Osteocyte (in vitro differentiated cells): ENCODE data around the gene TDRD1. TPM values are rescaled to one million over a fixed set of nuclear protein-coding genes. Genes with fewer than 3 reads are reported as not detected.

Experiments
- DNase-seq: peaks from one replicate; pipeline ENCODE4 v3.0.0; 2021; ENCODE audit warnings: mixed read lengths; ENCODE audit not compliant: unreplicated experiment; ENCODE audit errors: extremely low spot score
- H3K27ac Mint-ChIP-seq: one replicate; pipeline ENCODE4 v1.8.0; 2021; ENCODE audit warnings: mild to moderate bottlenecking, mixed read lengths; ENCODE audit not compliant: unreplicated experiment
- H3K27me3 Mint-ChIP-seq: one replicate; pipeline ENCODE4 v1.8.0; 2021; ENCODE audit warnings: mixed read lengths; ENCODE audit not compliant: unreplicated experiment
- H3K36me3 Mint-ChIP-seq: one replicate; pipeline ENCODE4 v1.8.0; 2021; ENCODE audit warnings: mixed read lengths; ENCODE audit not compliant: unreplicated experiment
- H3K4me1 Mint-ChIP-seq: one replicate; pipeline ENCODE4 v1.8.0; 2021; ENCODE audit warnings: mixed read lengths; ENCODE audit not compliant: unreplicated experiment
- H3K4me3 Mint-ChIP-seq: one replicate; pipeline ENCODE4 v1.8.0; 2021; ENCODE audit warnings: mild to moderate bottlenecking, moderate library complexity, mixed read lengths; ENCODE audit not compliant: unreplicated experiment
- H3K9me3 Mint-ChIP-seq: one replicate; pipeline ENCODE4 v1.8.0; 2021; ENCODE audit warnings: mixed read lengths; ENCODE audit not compliant: unreplicated experiment
- total RNA-seq: library from RNA; stranded (reverse); gene quantifications from 2 replicates; pipeline ENCODE4 v1.2.1, GENCODE V29; 2021
- TF ChIP-seq, protein P1 (sequence below): fragments of 200-600 bp; sonication (generic); IDR thresholded peaks from 2 replicates; pipeline ENCODE4 v1.5.0; 2021; ENCODE audit warnings: antibody characterized with exemption, mild to moderate bottlenecking, moderate library complexity

Gene TDRD1
- total RNA-seq, 1 donor from 2014 or later, result not detected

DNA sequence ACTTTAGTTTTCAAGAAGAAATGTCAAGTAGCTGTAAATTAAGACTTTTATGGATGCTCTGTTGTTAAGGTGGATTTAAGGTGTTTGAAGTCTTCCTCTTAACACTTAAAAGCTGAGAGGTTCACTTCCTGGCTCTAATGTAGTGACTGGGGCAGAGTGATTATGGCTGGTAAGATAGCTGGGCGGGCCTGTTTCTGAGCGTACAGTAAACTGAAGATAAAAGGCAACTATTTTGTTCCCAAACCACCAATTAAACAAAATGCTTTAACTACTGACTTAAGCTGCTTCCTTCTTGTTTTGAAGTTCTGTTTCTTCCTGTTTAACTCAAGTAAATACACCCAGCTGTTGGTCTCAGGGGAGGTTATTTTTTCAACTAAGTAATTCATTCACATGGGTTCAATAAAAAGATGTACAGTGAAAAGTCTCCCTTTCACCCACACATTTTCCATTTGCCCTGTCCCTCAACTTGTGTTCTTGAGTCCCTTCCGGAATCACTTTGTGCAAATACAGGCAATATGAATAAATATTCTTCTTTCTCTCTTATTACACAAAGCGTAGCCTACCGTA, 79.2 kb downstream of the TDRD1 start:
- peaks cover 5% of the 10 kb centered on the region for H3K4me1 Mint-ChIP-seq
- H3K27ac Mint-ChIP-seq, result no peak overlapping the region
- H3K27me3 Mint-ChIP-seq, result peaks cover 16% of the 10 kb centered on the region
- no peak overlapping the region for H3K4me3 Mint-ChIP-seq
- no peak for DNase-seq
- TF ChIP-seq, protein P1, sequence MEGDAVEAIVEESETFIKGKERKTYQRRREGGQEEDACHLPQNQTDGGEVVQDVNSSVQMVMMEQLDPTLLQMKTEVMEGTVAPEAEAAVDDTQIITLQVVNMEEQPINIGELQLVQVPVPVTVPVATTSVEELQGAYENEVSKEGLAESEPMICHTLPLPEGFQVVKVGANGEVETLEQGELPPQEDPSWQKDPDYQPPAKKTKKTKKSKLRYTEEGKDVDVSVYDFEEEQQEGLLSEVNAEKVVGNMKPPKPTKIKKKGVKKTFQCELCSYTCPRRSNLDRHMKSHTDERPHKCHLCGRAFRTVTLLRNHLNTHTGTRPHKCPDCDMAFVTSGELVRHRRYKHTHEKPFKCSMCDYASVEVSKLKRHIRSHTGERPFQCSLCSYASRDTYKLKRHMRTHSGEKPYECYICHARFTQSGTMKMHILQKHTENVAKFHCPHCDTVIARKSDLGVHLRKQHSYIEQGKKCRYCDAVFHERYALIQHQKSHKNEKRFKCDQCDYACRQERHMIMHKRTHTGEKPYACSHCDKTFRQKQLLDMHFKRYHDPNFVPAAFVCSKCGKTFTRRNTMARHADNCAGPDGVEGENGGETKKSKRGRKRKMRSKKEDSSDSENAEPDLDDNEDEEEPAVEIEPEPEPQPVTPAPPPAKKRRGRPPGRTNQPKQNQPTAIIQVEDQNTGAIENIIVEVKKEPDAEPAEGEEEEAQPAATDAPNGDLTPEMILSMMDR, result no peak
- H3K36me3 Mint-ChIP-seq, result peaks cover 2% of the 10 kb centered on the region
- no peaks in the 10 kb centered on the region for H3K9me3 Mint-ChIP-seq

- no peak overlapping the region for H3K27ac Mint-ChIP-seq
- DNase-seq, result no peak
- TF ChIP-seq, protein P1, result no peak
- peaks cover 5% of the 10 kb centered on the region for H3K4me1 Mint-ChIP-seq
- peaks cover 2% of the 10 kb centered on the region for H3K36me3 Mint-ChIP-seq
- no peaks in the 10 kb centered on the region for H3K9me3 Mint-ChIP-seq
- H3K4me3 Mint-ChIP-seq, result no peak overlapping the region
- peaks cover 7% of the 10 kb centered on the region for H3K27me3 Mint-ChIP-seq
Observed at GRCh38 chr10:114259824-114260223, 80.7 kb downstream of the TDRD1 start.

GRCh38 chr10:114260366-114260765, 81.2 kb downstream of the TDRD1 start:
- Mint-ChIP-seq H3K36me3 (peaks cover 2% of the 10 kb centered on the region), H3K27ac (no peak overlapping the region), H3K9me3 (no peaks in the 10 kb centered on the region), H3K4me3 (no peak overlapping the region), H3K4me1 (peaks cover 5% of the 10 kb centered on the region), H3K27me3 (peaks cover 2% of the 10 kb centered on the region)
- TF ChIP-seq, protein P1, result no peak
- DNase-seq, result no peak

- Mint-ChIP-seq H3K4me3 (no peak overlapping the region), H3K4me1 (peaks cover 5% of the 10 kb centered on the region), H3K27me3 (no peaks in the 10 kb centered on the region), H3K9me3 (no peaks in the 10 kb centered on the region), H3K36me3 (peaks cover 2% of the 10 kb centered on the region), H3K27ac (no peak overlapping the region)
- no peak for DNase-seq
- TF ChIP-seq, protein P1, result no peak
Observed at GRCh38 chr10:114261076-114261475, 81.9 kb downstream of the TDRD1 start.

DNA sequence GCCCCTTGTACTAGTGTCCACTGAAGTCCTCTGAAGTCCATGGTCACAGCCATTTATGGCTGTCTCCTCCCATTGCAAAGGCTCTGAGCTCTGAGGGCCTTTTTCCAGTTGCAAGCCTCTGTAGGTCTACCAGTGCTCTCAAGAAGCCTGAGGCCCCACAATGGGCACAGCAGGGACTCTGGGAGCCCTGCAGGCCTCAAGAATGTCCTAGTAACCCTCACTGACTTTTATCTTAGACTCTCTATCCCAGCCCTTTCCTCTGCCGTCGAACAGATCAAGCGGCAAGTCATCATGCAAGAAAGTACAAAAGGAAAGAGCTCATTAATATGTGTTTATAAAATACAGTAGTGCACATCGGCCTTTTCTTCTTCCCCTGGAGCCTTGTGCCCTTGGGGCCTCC, 83.3 kb downstream of the TDRD1 start:
- no peak overlapping the region for H3K4me3 Mint-ChIP-seq
- no peaks in the 10 kb centered on the region for H3K27me3 Mint-ChIP-seq
- peaks cover 5% of the 10 kb centered on the region for H3K4me1 Mint-ChIP-seq
- TF ChIP-seq, protein P1, result no peak
- no peak for DNase-seq
- H3K36me3 Mint-ChIP-seq, result peaks cover 2% of the 10 kb centered on the region
- H3K9me3 Mint-ChIP-seq, result no peaks in the 10 kb centered on the region
- H3K27ac Mint-ChIP-seq, result no peak overlapping the region
